Gastrocnemius medialis (tissue), 4 donors: ENCODE measurements around the gene C11orf91.

ENCODE experiments used
- CTCF ChIP-seq, 5 experiments: fragments of 450-650 bp in 3 of 5; fragments of 200-600 bp in 2 of 5; sonication (generic) in 2 of 5; IDR thresholded peaks in 4 of 5; conservative IDR thresholded peaks in 1 of 5; 1 replicate in 4 of 5; 2 replicates in 1 of 5; pipeline ENCODE4 v1.5.1; 2016 to 2019; ENCODE audit warnings: antibody characterized with exemption in 5 of 5, mild to moderate bottlenecking in 3 of 5, moderate library complexity in 3 of 5
- POLR2A ChIP-seq, 2 donors: fragments of 450-650 bp; IDR thresholded peaks; one replicate each; pipeline ENCODE4 v1.6.1; 2017; ENCODE audit warnings: antibody characterized with exemption in 2 of 2, mild to moderate bottlenecking in 2 of 2, moderate library complexity in 2 of 2

GRCh38 chr11:33730716-33731115 lies 30.1 kb upstream of the C11orf91 start:
- TF ChIP-seq CTCF (IDR thresholded peaks at IDR 0.05 in 4 of 5, conservative IDR thresholded peaks at IDR 0.05 in 1 of 5) (no peak), POLR2A (IDR thresholded peaks at IDR 0.05) (no peak)
